ENCODE results near the gene SCYL3. TPM values are rescaled to one million over a fixed set of nuclear protein-coding genes. Genes with fewer than 3 reads are reported as not detected.

Gene SCYL3
- total RNA-seq, 1 donor from 2014 or later, result 15.9 TPM

DNA sequence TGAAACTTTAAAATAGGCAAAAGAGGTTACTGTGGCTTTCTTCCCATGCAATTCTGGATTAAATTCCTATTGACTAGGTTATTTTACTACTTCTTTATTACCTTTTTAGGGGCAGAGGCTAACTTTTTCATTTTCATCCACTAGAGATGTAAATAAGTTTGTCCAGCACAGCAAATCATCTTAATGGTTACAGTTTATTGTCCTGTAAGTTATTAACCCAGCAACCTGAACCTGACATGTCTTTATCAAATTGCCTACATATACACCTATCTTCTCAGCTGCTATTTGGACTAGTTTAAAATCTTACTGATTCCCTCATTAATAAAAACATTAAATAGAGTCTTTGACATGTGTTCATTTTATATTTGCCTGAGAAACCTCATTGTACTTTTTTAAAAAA, 6.9 kb upstream of the SCYL3 start:
- DNase-seq (ENCODE audit: low spot score), result no peak

DNA sequence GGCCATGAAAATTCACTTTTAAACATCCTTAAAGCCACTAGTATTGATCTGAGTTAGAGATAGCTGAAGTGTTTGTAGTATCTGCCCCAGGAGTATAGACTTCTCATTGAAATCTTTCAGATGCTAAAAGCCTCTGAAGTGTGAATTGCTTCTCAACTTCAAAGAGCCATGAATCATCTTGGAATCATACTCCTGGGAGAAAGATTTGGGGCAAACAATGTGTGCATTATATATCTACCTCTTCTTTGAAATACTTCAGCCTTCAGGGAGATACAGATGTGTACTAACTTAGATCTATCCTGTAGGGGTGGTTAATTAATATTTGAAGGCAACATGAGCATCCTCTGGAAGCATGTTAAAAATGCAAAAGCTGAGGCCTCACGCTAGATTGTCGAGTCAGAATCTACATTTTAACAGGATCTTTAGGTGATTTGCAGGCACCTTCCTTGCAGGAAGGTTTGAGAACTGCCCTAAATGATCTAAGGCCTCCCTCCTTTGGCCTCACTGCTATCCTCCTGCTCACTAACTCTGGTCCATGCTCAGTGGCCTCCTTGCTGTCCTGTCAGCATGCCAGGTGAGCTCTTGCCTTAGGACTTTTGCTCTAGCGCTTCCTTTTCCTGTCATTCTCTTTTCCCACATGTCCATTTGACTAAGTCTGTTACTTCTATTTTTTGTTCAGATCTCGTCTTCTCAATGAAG, 6.0 kb upstream of the SCYL3 start:
- no peak for DNase-seq (ENCODE audit: low spot score)

DNA sequence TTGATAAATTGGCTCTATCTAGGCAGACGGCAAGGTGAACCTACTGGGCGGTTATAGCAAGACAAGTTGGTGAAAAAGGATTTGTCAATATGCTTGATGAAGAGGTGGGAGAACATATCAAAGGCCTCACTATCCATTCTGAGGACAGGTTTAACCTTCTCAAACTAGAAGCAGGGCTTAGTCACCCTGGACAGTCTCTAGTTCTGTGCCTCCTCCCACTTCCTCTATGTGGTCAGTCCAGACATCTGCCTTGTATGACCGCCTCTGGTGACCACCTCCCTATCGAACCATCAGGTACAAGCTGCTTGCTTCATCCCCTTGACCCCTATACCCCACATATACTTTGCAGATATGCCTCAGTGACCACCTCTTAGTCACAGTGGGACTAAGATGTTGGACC, 2.3 kb upstream of the SCYL3 start:
- DNase-seq (ENCODE audit: low spot score), result no peak

DNA sequence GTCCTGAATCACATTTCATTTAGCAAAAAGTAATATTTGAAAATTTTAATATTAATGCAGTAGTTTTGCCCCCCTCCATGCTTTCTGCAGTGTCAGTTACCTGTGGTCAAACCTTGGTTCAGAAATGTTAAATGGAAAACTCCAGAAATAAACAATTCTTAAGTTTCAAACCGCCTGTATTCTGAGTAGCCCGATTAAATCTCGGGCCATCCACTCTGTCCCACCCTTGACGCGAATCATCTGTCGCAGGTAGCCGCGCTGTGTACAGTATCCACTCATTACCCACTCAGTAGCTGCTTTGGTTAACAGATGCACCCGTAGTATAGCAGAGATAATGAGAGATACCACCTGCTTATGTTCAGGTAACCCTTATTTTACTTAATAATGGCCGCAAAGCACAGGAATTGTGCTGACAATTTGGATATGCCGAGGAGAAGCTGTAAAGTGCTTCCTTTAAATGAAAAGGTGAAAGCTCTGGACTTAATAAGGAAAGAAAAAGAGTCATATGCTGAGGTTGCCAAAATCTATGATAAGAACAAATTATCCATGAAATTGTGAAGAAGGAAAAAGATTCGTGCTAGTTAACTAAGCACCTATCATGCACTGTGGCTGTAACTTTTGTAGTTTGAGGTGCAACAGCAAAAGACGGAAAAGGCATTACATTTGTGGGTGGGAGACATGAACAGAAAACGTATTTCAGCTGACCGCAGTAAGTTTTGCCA, 889 bp upstream of the SCYL3 start:
- DNase-seq (ENCODE audit: low spot score), result no peak

DNA sequence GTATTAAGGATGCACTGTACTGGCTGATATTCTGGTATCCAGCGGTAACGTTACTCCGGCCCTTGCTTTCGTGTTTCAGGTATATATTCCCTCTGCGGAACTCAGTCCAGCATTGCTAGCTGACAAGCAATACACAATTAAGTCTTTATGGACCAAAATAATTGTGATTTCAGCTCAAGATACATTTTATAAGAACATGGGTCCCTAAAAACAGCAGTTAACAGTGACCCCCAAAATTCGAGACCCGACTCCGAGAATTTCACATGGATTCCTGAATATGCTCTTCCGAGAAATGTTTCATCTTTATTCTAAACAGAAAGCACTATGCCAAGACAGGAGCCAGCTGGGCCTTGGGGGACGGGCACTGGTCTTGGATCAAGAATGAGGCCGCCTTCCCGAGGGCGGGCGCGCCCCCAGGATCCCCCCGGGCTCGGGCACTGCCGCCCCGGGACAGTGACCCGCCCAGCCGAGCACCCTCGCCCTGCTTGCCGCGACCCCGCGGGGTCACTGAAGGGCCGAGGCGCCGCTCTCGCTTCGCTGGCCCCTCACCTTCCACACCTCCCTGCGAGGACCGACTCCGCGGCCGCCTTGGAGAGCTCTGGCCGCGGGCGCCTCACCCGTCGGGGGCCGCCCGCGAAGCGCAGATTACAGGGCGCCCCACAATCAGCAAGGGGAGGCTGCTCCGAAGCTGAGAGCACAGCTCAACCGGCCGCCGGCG, 610 bp downstream of the SCYL3 start:
- DNase-seq (ENCODE audit: low spot score), result peak; percentile 59

DNA sequence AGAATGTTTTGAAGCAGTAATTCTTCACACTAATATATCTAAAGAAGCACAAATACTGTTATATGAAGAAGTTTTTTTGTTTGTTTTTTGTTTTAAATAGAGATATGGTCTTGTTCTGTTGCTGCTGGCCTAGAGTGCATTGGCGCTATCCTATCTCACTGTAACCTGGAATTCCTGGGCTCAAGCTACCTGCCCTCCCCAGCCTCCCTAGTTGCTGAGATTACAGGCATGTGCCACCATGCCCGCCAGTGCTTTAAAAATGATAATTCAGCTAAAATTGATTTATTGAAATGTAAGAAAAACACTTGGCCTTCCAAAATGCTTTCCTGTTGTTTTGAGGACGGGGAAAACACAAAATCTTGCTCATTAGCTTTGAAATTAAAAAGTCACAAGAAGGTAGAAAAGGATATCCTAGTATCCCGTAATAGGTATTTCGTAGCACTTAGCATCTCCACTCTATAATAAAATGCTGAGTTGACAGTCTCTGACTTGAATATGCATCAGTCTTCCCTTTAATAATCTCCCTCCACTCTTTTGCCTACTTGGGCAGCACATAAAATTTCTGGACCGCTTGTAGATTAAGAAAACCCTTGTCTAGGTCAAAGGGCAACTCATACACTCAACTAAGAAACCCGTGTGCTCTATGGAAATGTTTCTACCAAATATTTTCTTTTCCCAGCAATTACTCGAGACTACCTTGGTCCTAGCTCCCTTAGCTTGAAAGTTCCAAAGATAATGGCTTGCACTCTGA, 1.3 kb downstream of the SCYL3 start:
- DNase-seq (ENCODE audit: low spot score), result no peak

DNA sequence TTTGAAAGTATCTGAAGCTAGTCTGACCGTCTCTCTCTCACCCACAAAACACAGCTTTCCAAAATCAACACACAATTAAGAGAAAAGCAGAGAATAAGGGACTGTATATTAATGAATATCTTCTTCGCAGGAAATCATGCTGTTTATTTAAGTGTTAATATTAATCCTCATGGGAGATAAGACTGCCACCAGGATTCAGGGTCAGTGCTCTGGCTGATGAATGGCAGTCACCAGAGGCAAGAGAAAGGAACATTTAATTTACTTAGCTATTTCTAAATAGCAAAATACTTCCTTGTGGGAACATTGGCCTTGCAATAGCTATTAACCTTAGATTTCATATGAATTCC, 2.2 kb downstream of the SCYL3 start:
- no peak for DNase-seq (ENCODE audit: low spot score)

DNA sequence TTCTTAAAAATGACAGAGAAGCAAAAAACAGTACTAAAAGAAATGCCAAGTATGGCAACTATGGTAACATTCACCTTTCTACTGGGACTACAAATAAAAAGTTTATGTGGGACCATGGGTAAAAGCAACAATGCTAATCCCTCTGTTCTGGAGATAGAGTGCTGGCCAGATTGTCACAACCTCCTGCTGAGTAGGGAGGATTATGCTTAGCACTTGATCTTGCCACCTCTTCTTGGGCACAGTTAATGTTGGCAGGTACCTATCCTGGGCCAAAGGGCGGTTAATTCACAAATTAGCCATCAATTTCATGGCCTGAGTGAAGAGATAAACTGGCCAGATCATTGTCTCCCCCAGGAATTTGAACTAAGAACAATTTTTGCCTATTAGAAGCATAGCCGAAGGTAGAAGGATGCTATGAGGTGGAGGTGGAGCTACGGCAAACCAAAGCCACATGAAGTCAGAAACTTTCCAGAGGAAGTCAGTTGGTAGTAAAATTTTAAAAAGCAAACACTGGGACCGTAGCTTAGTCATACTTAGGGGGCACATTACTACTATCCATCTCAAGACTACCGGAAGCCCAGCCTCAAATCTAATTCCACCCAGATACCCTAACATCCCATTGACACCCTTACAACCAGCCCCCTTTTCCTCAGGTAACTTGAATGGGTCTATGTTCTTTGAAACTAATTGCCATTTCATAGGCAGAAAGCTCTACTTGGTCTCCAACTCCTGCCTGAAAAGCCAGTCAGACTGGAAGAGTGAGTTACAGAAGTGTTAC, 2.7 kb downstream of the SCYL3 start:
- DNase-seq (ENCODE audit: low spot score), result peak; percentile 61

DNA sequence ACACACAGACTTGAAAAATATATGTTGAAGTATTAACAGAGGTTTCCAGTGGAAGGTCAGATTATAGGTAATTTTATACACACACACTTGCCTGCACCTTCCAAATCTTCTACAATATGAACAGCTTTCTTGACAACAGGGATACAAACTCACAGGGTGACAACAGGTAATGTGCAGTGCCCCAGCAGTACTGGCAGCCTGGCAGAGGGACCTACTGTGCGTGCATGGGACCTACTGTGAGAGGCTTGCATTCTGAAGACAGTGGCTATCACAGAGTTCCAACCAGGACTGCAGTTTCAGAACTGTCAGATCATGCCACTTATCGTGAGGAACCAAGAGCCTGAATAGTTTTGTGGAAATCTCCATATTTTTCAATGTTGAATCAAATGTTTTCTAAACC, 3.8 kb downstream of the SCYL3 start:
- DNase-seq (ENCODE audit: low spot score), result no peak

DNA sequence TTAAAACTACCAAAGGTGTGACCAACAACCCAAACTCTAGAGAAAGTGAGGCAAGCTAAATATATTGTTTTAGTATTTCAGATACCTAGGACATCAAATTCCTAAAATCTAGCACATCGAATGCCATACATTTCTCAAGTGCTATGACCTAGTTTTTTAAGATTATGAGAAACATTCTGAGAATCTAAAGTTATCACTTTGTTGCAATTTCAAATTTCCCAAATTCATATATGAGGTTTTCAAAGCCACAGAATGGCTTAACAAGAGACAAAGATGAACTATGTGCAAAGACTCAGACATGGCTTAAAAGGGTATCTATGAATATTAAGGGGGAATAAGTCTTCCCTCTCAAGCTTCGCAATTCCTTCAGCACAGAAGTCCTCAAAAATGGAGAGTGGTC, 6.8 kb downstream of the SCYL3 start:
- DNase-seq (ENCODE audit: low spot score), result no peak

DNA sequence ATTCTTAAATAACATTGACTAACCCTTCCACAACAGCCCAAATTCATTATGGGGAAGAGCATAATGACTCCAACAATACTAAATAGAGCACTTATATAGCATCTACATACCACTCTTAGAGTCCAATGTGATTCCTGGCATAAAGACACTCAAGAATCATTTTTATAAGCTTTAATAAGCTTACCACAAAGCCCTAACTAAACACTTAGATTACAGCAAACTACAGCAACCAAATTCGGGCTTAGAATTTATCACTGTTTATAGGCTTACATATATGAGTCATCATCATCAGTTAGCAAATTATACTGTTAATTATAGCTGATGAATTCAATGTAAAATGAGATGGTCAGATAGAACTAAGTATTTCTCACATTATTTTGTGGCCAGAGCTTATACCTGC, 7.3 kb downstream of the SCYL3 start:
- no peak for DNase-seq (ENCODE audit: low spot score)

DNA sequence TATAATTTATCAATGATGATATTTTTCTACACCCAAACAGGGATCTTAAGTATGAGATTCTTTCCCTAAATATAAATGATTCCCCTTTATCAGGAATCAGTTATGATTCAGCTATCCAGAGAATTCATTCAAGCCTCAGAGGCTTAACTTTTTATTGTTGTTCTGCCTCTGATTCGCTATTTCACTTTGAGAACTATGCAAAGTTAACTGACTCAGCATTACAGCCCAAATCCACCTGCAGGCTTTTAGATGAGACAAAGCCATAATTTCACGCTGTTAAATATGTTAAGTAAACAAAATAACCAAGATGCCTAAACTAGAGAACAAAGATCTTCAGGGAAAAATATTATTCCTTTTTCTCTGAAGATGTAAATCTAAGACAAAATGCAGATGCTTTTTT, 8.5 kb downstream of the SCYL3 start:
- DNase-seq (ENCODE audit: low spot score), result no peak

DNA sequence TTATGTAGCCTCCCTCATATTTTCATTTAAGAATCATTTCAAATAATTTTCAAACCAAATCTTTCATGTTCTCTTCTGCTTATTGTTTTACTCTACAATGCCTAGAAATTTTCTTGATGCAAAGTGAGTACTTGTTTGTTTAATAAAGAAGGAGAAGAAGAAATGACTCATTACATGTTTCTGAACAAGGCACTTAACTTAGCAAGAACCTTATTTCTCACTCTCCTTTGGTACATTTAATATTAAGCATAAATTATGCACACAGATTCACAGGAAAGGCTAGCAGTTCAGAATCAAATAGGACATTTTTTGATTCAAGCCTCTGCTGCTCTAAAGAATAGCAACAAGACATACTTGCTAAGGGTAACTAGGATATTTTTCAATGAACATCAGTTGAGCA, 9.1 kb downstream of the SCYL3 start:
- DNase-seq (ENCODE audit: low spot score), result no peak

DNA sequence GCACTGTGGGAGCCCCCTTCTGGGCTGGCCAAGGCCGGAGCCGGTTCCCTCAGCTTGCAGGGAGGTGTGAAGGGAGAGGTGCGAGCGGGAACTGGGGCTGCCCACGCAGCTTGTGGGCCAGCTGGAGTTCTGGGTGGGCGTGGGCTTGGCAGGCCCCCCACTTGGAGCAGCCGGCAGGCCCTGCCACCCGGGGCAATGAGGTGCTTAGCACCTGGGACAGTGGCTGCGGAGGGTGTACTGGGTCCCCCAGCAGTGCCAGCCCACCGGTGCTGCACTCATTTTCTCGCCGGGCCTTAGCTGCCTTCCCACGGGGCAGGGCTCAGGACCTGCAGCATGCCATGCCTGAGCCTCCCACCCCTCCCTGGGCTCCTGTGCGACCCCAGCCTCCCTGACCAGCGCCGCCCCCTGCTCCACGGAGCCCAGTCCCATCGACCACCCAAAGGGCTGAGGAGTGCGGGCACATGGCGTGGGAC, 11.6 kb downstream of the SCYL3 start:
- no peak for DNase-seq (ENCODE audit: low spot score)

DNA sequence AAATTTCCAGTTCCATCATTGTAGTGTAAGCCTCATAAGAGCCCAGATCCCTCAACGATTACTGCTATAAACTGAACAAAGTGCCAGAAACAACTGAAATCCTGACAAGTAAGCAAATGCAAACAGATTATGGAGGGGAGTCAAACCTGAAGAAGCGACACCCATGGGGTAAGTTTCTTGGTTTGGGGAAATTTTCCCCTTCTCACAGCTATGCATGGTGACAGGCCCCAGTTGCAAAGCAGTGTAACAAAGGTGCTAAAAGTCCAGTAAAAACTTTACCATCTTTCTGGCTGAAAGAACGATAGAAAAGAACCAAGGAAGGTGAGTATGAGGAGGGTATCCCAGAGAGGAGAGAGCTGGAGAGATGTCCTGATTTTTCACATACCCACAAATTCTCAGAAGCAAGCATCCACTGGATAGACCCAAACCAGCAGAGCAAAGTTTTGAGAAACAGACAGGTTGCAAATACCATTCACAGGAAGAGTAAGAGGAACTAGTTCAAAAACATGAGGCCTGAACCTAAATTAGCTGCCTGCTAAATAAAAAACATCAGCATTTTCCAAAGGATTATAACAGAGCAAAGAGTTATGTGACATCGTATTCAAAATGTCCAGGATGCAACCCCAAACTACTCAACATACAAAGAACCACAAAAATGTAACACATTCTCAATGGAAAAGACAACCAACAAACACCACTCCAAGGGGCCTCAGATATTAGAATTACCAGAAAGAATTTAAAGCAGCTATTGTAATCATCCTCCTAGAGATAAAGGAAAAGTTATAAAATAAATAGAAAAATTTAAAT, 14.5 kb downstream of the SCYL3 start:
- DNase-seq (ENCODE audit: low spot score), result no peak

DNA sequence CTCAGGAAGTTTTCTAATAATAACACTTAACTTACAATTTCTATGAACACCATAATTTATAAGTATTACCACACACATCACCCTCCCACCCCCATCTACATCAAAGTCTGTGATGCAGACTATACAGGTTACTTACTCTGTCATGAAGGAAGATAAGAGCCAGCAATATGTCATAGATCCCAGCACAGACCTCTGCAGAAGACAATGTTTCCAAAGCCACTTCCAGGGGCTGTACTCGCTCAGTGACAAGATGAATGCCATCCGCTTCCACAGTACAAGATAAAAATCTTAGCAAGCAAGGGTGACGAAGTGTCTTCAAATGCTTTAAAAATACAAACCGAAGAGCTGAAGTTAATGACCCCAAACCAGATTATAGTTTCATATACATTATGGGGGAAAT, 15.2 kb downstream of the SCYL3 start:
- DNase-seq (ENCODE audit: low spot score), result no peak

DNA sequence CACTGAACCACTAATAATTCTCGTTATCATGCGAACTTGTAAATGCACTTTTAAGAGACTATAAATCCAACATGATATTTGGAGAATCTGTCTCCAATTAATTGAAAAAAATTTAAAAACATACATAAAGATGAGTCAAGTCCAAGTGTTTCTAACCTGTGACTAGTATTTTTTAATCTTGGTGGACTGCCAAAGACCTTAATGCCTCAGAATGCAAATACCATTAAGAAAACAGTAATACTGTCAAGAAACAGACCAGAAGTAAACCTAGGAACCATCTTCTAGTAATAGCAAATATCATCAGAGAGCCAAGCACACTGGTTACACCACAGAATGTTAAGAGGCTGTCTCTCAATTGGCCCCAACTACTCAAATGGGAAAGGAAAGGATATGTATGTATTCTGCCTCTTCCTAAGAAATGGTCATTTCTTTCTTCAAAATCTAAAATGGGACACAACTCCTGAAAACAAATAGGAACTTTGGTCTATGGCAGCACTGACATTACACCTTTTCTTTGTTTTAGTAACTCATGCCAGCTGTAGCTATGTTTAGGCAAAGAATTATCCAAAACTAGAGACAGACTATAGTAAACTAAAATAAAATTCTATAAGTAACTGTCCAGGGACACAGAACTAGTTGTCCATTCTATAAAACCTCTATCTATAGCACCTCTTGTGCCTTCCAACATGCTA, 15.8 kb downstream of the SCYL3 start:
- no peak for DNase-seq (ENCODE audit: low spot score)

DNA sequence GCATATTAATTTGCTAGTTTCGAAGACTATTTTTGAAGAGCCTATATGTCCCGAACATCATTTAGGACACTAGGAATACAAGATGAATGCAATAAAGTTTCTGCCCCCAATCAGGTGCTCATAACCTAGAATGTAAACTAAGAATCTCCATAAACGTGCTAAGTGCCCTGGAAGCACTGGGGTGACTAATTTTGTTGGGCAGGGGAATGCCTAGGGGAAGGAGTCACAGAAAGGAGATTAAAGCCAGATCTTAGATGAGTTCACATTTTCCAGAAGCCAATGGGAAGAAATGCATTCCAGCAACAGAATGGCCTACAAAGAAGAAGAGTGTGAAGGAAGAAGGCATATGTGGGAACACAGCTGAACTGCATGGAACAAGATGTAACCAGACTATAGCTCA, 19.5 kb downstream of the SCYL3 start:
- no peak for DNase-seq (ENCODE audit: low spot score)

DNA sequence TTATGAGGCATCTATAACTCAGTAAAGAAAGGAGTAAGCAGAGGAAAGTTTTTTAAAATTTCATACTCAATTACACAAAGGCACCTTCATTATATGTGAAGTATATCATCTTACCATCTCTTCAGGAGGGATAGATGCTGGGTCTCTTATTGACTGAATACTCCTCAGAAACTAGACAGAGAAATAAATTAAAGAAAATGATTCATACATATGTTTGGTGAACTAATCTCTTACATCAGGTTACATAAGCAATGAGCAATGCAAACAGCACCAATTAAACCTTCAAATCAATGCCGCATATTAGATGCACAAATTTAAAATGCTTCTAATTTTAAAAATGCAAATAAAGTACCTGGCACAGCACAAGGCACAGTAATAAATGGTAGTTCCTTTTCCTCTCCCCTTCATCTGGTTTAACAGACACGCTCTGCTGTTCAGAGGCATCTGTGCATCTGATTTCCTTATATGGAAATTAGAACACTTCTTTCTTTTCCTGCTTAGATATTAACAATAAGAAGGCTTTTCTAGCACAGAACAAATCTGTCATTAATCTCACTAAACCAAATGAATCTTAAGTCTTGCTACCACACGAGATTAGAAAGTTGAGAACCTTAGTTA, 20.0 kb downstream of the SCYL3 start:
- DNase-seq (ENCODE audit: low spot score), result no peak

All from umbilical cord (tissue), 2 donors.